GM21825 (cell line): ENCODE measurements around the gene RNF115.
"Not testable (repeated sequence)": the region's sequence is repeated elsewhere in the genome, so short reads cannot be mapped to it uniquely, and the experiment has no call there.

Experiments
- ATAC-seq: cut with Tn5 transposase; IDR thresholded peaks from one replicate; pipeline ENCODE4 v1.9.1; 2021; ENCODE audit warnings: mild to moderate bottlenecking, moderate library complexity; ENCODE audit not compliant: unreplicated experiment

Gene RNF115

DNA sequence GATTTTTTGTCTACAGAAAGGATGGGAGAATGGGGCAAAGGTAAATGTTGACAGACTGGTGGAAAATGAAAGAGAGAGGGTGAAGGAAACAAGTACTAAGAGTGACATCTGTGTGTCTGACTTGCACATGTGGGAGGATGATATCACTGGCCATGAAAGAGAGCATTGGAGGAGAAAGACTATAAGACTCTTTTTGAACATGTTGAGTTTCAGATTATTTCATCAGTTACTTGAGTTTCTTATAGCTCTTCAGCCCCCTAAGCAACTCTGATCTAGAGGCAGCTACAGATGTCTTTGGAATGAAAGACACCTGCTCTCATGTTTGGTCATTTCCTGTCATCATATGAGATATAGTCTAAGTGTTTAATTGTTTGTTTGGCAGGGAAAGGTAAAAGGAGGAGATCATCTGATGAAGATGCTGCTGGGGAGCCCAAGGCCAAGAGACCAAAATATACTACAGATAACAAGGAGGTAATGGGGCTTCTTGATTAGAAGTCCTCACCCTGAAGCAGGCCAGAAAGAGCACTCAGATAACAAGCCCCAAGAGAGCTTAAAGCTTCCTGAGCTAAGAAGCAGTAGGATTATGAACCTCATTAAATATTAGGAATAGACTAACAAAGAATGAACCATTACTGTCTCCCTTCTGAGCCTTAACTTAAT is 4.6 kb upstream of the RNF115 start:
- ATAC-seq, result no peak

- ATAC-seq, result no peak
Measured at GRCh38 chr1:145827966-145828365, 4.1 kb upstream of the RNF115 start.

GRCh38 chr1:145826030-145826429 is 2.1 kb upstream of the RNF115 start:
- no peak for ATAC-seq

DNA sequence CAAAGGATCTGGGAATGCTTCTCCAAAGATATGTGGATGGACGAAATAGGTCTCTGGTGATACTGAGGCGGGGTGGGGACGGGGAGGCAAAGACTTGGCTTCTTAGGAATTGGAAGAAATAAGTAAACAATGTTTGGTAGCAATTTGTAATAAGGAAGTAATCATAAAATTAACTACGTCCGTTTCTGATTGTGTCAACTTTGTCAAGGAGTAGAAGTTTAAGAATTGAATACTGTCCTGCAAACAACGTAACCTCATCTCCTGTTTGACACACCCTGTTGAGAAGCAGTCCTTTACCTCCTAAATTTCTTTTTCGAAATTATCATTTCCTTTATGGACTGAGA is 576 bp upstream of the RNF115 start:
- ATAC-seq, result no peak

DNA sequence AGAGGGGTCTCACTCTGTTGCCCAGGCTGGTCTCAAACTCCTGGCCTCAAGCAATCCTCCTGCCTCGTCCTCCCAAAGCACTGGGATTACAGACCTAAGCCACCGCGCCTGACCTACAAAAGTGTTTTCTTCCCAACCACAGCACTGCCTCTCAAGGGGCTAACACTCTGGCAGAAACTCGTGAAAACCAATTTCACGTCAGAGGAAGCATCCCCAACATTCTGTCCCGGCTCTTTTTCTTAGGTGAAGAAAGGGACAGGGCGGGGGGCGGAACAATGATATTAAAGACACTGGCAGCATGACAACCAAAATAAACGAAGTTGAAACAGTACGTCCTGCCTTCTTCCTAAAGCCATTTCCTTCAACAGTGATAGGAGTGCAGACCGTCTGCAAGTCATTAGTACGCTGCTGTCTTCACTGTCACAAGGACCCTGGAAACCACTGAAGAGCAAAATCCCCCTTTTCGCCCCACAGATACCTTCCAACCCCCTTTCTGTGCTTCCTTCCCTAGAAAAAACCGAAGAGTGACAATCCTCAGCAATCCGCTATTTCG is 1.0 kb downstream of the RNF115 start:
- not testable (repeated sequence) for ATAC-seq

DNA sequence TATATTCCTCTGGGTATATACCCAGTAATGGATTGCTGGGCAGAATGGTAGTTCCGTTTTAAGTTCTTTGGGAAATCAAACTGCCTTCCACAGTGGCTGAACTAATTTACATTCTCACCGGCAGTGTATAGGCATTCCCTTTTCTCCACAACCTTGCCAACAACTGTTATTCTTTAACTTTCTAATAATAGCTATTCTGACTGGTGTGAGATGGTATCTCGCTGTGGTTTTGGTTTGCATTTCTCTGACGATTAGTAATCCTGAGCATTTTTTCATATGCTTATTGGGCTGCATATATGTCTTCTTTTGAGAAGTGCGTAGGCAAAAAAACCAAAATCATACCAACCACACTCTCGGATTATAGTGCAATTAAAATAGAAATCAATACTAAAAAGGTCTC is 5.8 kb downstream of the RNF115 start:
- ATAC-seq, result not testable (repeated sequence)

DNA sequence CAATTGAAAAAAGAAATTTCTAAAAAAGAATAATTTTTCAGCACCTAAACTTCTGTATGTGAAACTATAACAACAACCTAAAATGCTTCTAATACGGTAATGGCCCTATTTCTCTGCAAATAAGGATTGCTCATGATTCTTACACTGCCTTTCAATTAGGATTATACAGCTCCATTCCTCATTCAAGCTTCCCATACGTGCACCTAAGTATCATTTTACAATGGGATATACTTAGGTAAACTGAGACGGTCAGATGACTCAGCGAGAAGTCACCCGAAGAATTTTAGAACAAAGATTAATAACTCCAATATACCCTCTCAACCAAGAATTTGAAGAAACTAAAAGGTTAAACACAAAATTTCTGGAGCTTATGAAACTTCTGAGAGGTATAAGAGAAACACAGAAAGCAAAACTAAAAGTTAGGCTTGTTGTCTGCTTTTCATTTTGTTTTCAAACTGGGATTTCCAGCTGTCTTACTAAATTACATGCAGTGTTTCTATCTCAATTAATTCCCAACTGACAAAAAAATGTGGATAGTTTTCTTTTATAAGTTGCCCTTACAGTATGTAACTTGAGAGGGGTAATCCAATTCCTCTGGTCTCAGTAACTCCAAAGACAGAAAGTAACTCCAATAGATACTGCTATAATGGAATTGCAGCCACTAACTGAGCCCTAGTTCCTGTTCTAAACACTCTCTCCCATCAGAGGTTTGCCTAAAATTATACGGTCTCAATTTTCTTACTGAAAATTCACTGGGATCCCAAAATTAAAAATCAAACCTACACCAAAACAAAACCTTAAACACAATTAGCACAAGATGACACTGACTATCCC is 10.7 kb downstream of the RNF115 start:
- ATAC-seq, result not testable (repeated sequence)

GRCh38 chr1:145806844-145807243 is 17.1 kb downstream of the RNF115 start:
- ATAC-seq, result no peak

- no peak for ATAC-seq
Measured at GRCh38 chr1:145806408-145806807, 17.5 kb downstream of the RNF115 start.

- ATAC-seq, result no peak
Measured at GRCh38 chr1:145805057-145805456, 18.8 kb downstream of the RNF115 start.

- ATAC-seq, result no peak
Measured at GRCh38 chr1:145804235-145805045, 19.5 kb downstream of the RNF115 start.

GRCh38 chr1:145799806-145800205 is 24.1 kb downstream of the RNF115 start:
- no peak for ATAC-seq

GRCh38 chr1:145796753-145797152 is 27.1 kb downstream of the RNF115 start:
- no peak for ATAC-seq

DNA sequence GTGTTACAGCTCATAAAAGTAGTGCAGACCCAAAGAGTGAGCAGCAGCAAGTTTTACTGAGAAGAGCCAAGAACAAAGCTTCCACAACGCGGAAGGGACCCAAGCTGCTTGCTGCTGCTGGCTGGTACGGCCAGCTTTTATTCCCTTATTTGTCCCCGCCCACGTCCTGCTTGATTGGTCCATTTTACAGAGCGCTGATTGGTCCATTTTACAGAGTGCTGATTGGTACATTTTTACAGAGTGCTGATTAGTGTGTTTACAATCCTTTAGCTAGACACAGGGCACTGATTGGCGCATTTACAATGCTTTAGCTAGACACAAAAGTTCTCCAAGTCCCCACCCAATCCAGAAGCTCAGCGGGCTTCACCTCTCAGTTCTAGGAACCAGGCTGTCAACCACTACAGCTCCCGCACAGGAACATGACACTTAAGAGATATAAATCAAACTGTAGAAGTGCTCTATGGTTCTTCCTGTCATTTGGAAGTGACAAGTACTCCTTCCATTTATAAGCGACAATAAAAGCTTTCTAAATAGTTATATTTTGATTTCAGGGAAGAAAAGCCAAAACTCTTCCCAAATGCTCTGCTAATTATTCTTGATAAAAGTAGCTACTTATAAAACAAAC is 28.5 kb downstream of the RNF115 start:
- no peak for ATAC-seq

- ATAC-seq, result no peak
Measured at GRCh38 chr1:145792484-145792883, 31.4 kb downstream of the RNF115 start.

DNA sequence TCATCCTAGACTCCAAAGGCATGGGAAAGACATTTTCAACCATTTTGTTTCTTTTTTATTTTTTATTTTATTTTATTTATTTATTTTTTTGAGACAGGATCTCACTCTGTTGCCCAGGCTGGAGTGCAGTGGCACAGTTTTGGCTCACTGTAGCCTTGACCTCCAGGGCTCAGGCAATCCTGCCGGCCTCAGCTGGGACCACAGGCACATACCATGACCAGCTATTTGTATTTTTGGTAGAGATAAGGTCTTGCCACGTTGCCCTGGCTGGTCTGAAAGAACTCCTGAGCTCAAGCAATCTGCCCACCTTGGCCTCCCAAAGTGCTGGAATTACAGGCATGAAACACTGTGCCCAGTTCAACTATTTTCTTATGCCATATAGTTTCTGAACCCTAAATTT is 32.0 kb downstream of the RNF115 start:
- not testable (repeated sequence) for ATAC-seq

DNA sequence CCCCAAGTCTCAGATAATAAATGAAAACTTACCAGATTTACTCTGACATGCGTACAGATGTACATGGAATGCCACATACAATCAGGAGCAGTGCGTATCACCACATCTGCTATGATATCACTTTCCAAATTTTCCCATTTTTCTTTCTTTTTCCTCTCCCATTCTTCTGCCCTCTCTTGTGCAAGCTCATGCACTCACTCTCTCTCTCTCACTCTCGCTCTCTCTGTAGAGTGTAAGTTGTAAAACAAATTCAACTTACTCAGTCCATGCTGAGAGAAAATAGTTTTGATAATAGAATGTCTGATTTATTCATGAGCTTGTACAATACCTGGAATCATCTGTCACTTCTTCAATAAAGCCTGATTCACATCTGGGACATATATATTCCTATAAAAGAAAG is 35.3 kb downstream of the RNF115 start:
- no peak for ATAC-seq

DNA sequence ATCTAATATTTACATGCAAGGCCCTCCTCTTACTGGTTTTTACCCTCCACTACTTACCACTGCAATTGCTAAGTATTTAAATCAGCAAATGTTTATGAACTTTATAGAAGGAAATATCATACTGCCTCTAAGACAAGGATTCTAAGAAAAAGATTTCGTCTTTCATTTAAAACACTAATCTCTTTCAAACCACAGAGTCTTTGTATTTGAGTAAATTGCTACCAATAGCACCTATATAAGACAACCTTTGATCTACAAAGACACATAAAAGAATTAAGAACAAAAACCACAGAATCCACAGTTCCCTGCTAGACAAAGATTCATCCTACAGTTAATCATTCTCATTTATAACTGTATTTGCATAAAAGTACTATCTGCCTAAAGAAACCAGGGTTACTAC is 37.6 kb downstream of the RNF115 start:
- no peak for ATAC-seq

DNA sequence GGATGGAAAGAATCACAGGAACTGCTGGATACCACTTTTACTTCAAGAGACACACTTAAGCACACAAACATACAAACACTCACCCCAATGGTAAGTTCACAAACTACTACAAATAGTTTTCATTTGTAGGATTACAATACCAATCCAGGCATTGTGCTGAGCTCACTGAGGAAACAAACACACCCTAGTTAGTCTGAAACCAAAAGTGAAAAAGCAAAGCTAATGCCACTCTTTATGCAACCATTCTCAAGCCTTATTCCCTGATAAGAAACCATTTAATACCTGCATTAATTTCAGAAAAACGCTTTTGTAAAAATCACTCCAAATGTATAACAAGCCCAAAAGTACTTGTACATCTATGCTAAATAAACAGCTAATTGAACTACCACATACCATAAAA is 38.3 kb downstream of the RNF115 start:
- no peak for ATAC-seq

DNA sequence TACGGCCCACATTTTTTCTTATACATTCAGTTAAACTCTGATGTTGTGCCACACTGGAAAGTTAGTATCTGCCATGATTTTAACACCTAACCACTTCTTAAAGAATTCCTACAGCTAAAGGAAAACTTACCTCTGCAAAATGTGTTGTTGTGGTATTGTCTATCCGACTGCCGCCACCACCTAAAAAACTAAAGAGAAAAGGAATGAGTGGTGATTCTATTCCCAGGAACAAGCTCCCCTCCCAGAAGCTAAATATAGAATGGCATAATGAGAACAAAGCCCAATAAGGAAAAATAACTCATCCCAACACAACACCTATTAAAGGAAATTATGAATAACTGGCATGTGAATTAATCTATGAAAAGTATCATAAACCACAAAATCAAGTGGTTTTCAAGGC is 39.5 kb downstream of the RNF115 start:
- ATAC-seq, result no peak
